ENCODE measurements around the gene EIF5.

Gene EIF5

GRCh38 chr14:103391048-103391447 is 57.0 kb downstream of the EIF5 start:
- TF ChIP-seq CTCF (conservative IDR thresholded peaks at IDR 0.05; ENCODE audit: low read depth, low read length) = peak; percentile 73
- peak; percentile 68 for DNase-seq (ENCODE audit: low read depth)
- H3K4me3 ChIP-seq (ENCODE audit: low read length) = no peak overlapping the region

GRCh38 chr14:103392106-103392505 is 58.1 kb downstream of the EIF5 start:
- TF ChIP-seq CTCF (conservative IDR thresholded peaks at IDR 0.05; ENCODE audit: low read depth, low read length) = no peak
- H3K4me3 ChIP-seq (ENCODE audit: low read length) = no peak overlapping the region
- DNase-seq (ENCODE audit: low read depth) = no peak

DNA sequence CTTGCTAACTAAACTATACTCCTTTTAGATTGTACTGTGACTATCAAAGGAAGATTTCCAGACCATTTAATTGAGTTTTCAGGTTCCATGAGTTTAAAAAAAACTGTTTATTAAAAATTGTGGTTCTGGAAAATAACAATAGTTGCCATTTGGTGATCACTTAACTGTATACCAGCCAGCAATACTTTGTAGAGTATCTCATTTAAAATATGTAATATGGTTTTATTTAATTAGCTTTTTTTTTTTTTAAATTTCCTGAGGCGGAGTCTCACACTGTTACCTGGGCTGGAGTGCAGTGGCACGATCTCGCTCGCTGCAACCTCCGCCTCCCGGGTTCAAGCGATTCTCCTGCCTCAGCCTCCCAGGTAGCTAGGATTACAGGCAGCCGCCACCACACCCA is 58.5 kb downstream of the EIF5 start:
- no peak for TF ChIP-seq CTCF (conservative IDR thresholded peaks at IDR 0.05; ENCODE audit: low read depth, low read length)
- no peak for DNase-seq (ENCODE audit: low read depth)
- no peak overlapping the region for H3K4me3 ChIP-seq (ENCODE audit: low read length)

- DNase-seq (ENCODE audit: low read depth) = no peak
- no peak for TF ChIP-seq CTCF (conservative IDR thresholded peaks at IDR 0.05; ENCODE audit: low read depth, low read length)
- H3K4me3 ChIP-seq (ENCODE audit: low read length) = no peak overlapping the region
These were observed 59.0 kb downstream of the EIF5 start for GRCh38 chr14:103393070-103393469.

DNA sequence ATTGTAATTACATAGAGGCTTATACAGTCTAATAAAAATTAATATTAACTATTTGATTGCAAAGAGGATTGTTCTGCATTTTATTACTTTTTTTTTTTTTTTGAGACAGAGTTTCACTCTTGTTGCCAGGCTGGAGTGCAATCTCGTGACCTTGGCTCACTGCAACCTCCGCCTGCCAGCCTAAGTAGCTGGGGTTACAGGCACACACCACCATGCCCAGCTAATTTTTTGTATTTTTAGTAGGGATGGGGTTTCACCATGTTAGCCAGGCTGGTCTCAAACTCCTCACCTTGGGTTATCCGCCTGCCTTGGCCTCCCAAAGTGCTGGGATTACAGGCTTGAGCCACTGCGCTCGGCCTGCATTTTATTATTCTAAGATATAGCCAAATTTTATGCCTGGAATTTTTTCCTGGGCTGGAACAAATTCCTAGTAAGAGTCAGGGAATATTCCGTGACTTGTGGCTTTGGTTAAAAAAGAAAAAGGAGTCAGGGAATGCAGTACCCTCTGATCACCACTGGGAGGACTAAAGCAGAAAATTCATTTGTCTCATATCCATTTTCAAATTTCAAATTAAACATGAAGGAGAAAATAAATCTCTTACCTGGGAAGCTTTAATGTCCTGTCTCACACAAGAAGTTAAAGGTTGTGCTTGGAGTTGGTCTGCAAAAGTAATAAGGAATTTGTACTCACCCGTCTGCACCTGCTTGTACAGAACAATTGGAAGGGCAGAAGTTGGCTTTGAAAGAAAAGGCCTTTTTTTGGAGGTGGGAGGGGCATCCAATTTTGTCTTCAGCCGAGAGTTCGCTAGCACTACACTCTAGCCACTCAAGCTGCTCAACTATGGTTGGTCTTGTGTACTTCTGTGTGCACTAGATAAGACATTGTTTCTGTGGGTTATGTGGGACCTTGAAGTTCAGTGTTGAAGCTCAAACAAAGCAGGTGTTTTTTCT is 59.9 kb downstream of the EIF5 start:
- no peak overlapping the region for H3K4me3 ChIP-seq (ENCODE audit: low read length)
- DNase-seq (ENCODE audit: low read depth) = no peak
- TF ChIP-seq CTCF (conservative IDR thresholded peaks at IDR 0.05; ENCODE audit: low read depth, low read length) = peak; percentile 80
